Spleen (tissue), 11 donors: ENCODE measurements around the gene TDRD3. TPM values are rescaled to one million over a fixed set of nuclear protein-coding genes. Genes with fewer than 3 reads are reported as not detected.

Experiments
- DNase-seq: peaks from one replicate; pipeline ENCODE4 v3.0.0-alpha.2; 2020
- H3K27ac ChIP-seq, 8 donors: fragments of 200-600 bp; sonication (generic) in 7 of 8; 1 replicate in 4 of 8; 2 replicates in 4 of 8; pipeline versions ENCODE4 v1.5.0 to v1.8.0; 2016 to 2021; ENCODE audit warnings: inconsistent platforms in 4 of 8, mild to moderate bottlenecking in 4 of 8, moderate library complexity in 1 of 8
- H3K27me3 ChIP-seq, 7 donors: fragments of 200-600 bp; sonication (generic) in 6 of 7; replicated peaks in 1 of 7; 1 replicate in 4 of 7; 2 replicates in 3 of 7; pipeline versions ENCODE4 v1.5.0 to v1.8.0; 2016 to 2021; ENCODE audit warnings: inconsistent platforms in 3 of 7, mild to moderate bottlenecking in 1 of 7
- H3K36me3 ChIP-seq, 6 donors: fragments of 200-600 bp; sonication (generic) in 5 of 6; 1 replicate in 4 of 6; 2 replicates in 2 of 6; pipeline versions ENCODE4 v1.5.0 to v1.8.0; 2016 to 2021; ENCODE audit warnings: inconsistent platforms in 2 of 6
- H3K4me1 ChIP-seq, 6 donors: fragments of 200-600 bp; sonication (generic) in 5 of 6; 1 replicate in 3 of 6; 2 replicates in 3 of 6; pipeline versions ENCODE4 v1.5.0 to v1.8.0; 2016 to 2021; ENCODE audit warnings: inconsistent platforms in 3 of 6
- H3K4me3 ChIP-seq, 8 donors: fragments of 200-600 bp; sonication (generic) in 7 of 8; 1 replicate in 4 of 8; 2 replicates in 4 of 8; pipeline versions ENCODE4 v1.5.0 to v1.8.0; 2016 to 2021; ENCODE audit warnings: inconsistent platforms in 4 of 8, mild to moderate bottlenecking in 4 of 8, moderate library complexity in 2 of 8
- H3K9me3 ChIP-seq, 8 donors: fragments of 200-600 bp; sonication (generic) in 7 of 8; 1 replicate in 4 of 8; 2 replicates in 4 of 8; pipeline versions ENCODE4 v1.5.0 to v1.8.0; 2016 to 2021; ENCODE audit warnings: inconsistent platforms in 4 of 8
- POLR2A ChIP-seq, 3 donors: fragments of 450-650 bp; IDR thresholded peaks; one replicate each; pipeline ENCODE4 v1.5.1; 2017; ENCODE audit warnings: antibody characterized with exemption in 3 of 3, mild to moderate bottlenecking in 1 of 3
- POLR2AphosphoS5 ChIP-seq, 3 donors: sonication (generic); formaldehyde crosslinking; IDR thresholded peaks; one replicate each; pipeline ENCODE4 v1.5.1; 2017; ENCODE audit warnings: antibody characterized with exemption in 3 of 3
- WGBS, 5 donors: extraction: QIAGEN DNeasy Blood & Tissue Kit in 3 of 5; methylation state at CpG; one replicate each; pipeline versions ENCODE4 v1.1.5 to v1.1.7; 2013 to 2018; 5-methylcytosine and 5-hydroxymethylcytosine counted together
- intact Hi-C: fragments of 100-400 bp; cut with DNase I; formaldehyde crosslinking; loops from one replicate; pipeline ENCODE4 v1.15.0; 2023; ENCODE audit warnings: low total_unique reads
- polyA plus RNA-seq, 3 donors: library from polyadenylated mRNA; stranded (reverse); fragments of 200-250 nt; gene quantifications; one replicate each; pipeline ENCODE4 v1.2.1, GENCODE V29; 2013
- total RNA-seq, 7 donors: library from RNA; depleted of rRNA in 3 of 7; stranded (reverse); fragments of >200 nt in 3 of 7; fragmentation: NEBNext Ultra II Directional in 4 of 7; extraction: Animal tissue kit (Norgen Biotek cat#: 25700) in 4 of 7; gene quantifications; one replicate each; pipeline versions ENCODE4 v1.1.0 to v1.2.1, GENCODE V29; 2016 to 2021
- TF ChIP-seq, protein P1 (sequence below), 11 experiments: fragments of 200-600 bp in 7 of 11; fragments of 450-650 bp in 4 of 11; sonication (generic) in 4 of 11; IDR thresholded peaks in 8 of 11; conservative IDR thresholded peaks in 3 of 11; 1 replicate in 7 of 11; 2 replicates in 4 of 11; pipeline versions ENCODE4 v1.4.0 to v1.8.0; 2016 to 2021; ENCODE audit warnings: antibody characterized with exemption in 11 of 11, inconsistent platforms in 4 of 11, mild to moderate bottlenecking in 1 of 11
- donor health status: healthy with polysubstance abuse.
- donor health status: DM: no; HTN: no; CAD: no; lungs with moderate emphysema.
- donor health status: DM: no; HTN: no; CAD: no.
- donor health status: Bipolar disorder and iron deficiency.
- donor health status: healthy.
- donor health status: DM: no; HTN: no; CAD: no.
- donor health status: DM: yes; HTN: yes; CAD: no.

The TDRD3 gene
- total and polyA plus RNA-seq, 10 donors, result 9.5 to 36.4 (median 23.1) TPM

DNA sequence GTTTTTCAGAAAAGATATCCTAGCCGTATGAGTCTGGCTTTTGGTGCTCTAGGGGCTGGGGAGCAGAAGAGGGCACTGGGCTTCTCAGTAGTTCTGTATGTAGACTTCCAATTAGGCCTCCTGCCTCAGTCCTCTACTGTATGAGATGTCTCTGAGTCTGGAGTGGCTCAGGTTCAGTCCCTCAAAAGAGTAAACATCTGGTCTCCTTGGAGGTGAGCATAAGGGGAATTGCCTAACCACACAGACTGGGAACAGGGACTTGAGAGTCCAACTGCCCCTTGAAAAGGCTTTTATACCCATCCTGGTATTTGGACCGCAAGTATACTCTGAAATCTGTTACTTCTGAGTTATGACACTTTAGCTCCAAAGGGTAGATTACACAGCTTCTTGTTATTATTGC is 214.5 kb downstream of the TDRD3 start:
- H3K27me3 ChIP-seq, result no peaks in the 10 kb centered on the region
- H3K36me3 ChIP-seq, result no peaks in the 10 kb centered on the region
- H3K4me1 ChIP-seq, result no peaks in the 10 kb centered on the region
- 74 to 91% (median 80%) methylated on average over 2 of the region's 2 CpGs for WGBS, 5 donors
- no peak for DNase-seq
- H3K4me3 ChIP-seq, result no peak overlapping the region
- no peaks in the 10 kb centered on the region for H3K9me3 ChIP-seq
- intact Hi-C loops, result no loop called here
- no peak overlapping the region for H3K27ac ChIP-seq
- TF ChIP-seq POLR2A (IDR thresholded peaks at IDR 0.05) (no peak), POLR2AphosphoS5 (IDR thresholded peaks at IDR 0.05) (no peak)
- TF ChIP-seq, protein P1, sequence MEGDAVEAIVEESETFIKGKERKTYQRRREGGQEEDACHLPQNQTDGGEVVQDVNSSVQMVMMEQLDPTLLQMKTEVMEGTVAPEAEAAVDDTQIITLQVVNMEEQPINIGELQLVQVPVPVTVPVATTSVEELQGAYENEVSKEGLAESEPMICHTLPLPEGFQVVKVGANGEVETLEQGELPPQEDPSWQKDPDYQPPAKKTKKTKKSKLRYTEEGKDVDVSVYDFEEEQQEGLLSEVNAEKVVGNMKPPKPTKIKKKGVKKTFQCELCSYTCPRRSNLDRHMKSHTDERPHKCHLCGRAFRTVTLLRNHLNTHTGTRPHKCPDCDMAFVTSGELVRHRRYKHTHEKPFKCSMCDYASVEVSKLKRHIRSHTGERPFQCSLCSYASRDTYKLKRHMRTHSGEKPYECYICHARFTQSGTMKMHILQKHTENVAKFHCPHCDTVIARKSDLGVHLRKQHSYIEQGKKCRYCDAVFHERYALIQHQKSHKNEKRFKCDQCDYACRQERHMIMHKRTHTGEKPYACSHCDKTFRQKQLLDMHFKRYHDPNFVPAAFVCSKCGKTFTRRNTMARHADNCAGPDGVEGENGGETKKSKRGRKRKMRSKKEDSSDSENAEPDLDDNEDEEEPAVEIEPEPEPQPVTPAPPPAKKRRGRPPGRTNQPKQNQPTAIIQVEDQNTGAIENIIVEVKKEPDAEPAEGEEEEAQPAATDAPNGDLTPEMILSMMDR (IDR thresholded peaks at IDR 0.05 in 8 of 11, conservative IDR thresholded peaks at IDR 0.05 in 3 of 11), result no peak

DNA sequence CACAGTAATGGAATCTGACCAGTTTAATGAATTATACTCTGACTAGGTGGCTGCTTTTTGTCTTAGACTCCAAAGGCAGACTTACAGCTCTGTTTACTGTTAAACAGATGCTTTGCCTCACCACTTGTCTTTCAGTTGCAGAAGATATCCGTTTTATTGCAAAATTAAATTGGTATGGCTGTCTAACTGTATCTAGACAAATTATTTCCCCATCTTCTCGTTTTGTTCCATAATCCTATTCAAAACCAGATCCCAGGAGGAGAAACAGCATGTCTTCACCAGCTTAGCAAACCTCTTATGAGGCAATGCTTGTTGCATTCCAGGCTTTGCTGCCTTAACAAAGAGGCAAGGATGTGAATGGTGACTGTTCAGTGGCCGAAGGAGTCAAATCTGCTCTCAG is 215.6 kb downstream of the TDRD3 start:
- intact Hi-C loops, result no loop called here
- H3K36me3 ChIP-seq, result no peaks in the 10 kb centered on the region
- no peak overlapping the region for H3K27ac ChIP-seq
- H3K27me3 ChIP-seq, result no peaks in the 10 kb centered on the region
- no peaks in the 10 kb centered on the region for H3K9me3 ChIP-seq
- DNase-seq, result no peak
- H3K4me3 ChIP-seq, result no peak overlapping the region
- H3K4me1 ChIP-seq, result no peaks in the 10 kb centered on the region
- TF ChIP-seq POLR2A (IDR thresholded peaks at IDR 0.05) (no peak), POLR2AphosphoS5 (IDR thresholded peaks at IDR 0.05) (no peak)
- TF ChIP-seq, protein P1 (IDR thresholded peaks at IDR 0.05 in 8 of 11, conservative IDR thresholded peaks at IDR 0.05 in 3 of 11), result no peak
- 57 to 69% (median 63%) methylated on average over 3 of the region's 3 CpGs for WGBS, 5 donors

DNA sequence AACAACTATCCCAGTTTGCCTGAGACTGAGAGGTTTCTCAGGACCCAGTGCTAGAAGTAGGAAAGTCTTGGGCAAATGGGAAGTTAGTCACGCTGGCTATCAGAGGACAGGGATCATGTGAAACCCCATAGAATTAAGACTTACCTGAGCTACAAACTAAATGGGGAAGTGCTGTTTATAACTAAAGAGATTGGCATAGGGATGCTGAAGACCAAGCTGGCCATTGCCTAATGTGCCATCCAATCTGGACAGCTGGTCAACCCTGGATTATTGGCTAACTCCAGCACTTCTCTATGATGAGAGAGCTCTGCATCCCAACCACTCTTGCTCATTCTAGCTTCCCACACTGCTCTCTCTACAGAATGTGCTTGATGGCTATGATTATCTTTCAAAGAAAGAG is 216.1 kb downstream of the TDRD3 start:
- Histone ChIP-seq H3K4me1 (no peaks in the 10 kb centered on the region), H3K27ac (no peak overlapping the region), H3K36me3 (no peaks in the 10 kb centered on the region), H3K9me3 (no peaks in the 10 kb centered on the region), H3K4me3 (no peak overlapping the region), H3K27me3 (no peaks in the 10 kb centered on the region)
- TF ChIP-seq, protein P1 (IDR thresholded peaks at IDR 0.05 in 8 of 11, conservative IDR thresholded peaks at IDR 0.05 in 3 of 11), result no peak
- TF ChIP-seq POLR2AphosphoS5 (IDR thresholded peaks at IDR 0.05) (no peak), POLR2A (IDR thresholded peaks at IDR 0.05) (no peak)
- intact Hi-C loops, result no loop called here
- no peak for DNase-seq
- 84 to 95% (median 93%) methylated on average over 1 of the region's 1 CpG for WGBS, 5 donors

DNA sequence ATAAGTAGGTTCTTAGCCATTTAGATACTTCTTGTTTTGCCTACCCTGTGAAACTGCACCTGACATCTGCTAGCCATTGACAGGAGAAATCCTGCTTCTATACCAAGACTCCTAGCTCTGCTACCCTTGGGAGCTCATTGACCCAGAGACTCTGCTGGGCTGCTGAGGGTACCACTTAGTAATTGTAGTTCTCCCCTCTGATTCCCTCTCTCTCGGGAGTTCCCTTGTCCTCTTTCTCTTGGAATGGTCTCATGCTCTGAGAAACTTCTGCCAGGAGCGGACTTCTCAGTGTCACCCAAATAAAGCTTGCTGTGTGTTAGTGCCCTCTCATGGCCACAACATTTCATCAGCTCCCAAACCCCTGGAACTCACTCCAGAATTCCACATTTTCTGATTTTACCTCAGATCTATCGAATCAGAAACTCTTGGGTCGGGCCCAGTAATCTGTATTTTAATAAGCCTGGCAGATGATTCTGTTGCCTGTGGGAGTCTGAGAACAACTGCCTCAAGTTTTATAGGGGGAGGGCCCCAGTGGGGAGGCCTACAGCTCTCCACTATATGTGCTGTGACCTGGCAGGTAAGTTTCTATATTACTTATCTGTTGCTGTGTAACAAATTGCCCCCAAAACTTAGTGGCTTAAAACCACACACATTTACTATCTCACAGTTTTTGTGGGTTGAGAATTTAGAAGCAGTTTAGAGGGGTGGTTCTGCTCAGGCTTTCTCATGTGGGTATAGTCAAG is 221.1 kb downstream of the TDRD3 start:
- no peaks in the 10 kb centered on the region for H3K27me3 ChIP-seq
- WGBS, 5 donors, result 77 to 90% (median 88%) methylated on average over 4 of the region's 4 CpGs
- intact Hi-C loops, result no loop called here
- H3K36me3 ChIP-seq, result no peaks in the 10 kb centered on the region
- no peaks in the 10 kb centered on the region for H3K9me3 ChIP-seq
- no peak for TF ChIP-seq POLR2AphosphoS5 (IDR thresholded peaks at IDR 0.05)
- TF ChIP-seq POLR2A (IDR thresholded peaks at IDR 0.05), result no peak
- TF ChIP-seq, protein P1 (IDR thresholded peaks at IDR 0.05 in 8 of 11, conservative IDR thresholded peaks at IDR 0.05 in 3 of 11), result no peak
- no peak overlapping the region for H3K4me3 ChIP-seq
- H3K4me1 ChIP-seq, result no peaks in the 10 kb centered on the region
- no peak for DNase-seq
- no peak overlapping the region for H3K27ac ChIP-seq
